K562 (cell line): ENCODE measurements around the gene INHA. TPM values are rescaled to one million over a fixed set of nuclear protein-coding genes. Genes with fewer than 3 reads are reported as not detected.

Experiments used
- CBX3 ChIP-seq, 2 experiments: IDR thresholded peaks; 1 replicate in 1 of 2; 2 replicates in 1 of 2; pipeline ENCODE4 v1.6.1; 2012; ENCODE audit warnings: inconsistent platforms in 2 of 2, low read length in 2 of 2, borderline replicate concordance in 1 of 2, control low read depth in 1 of 2
- DDX20 ChIP-seq: fragments of 450-650 bp; IDR thresholded peaks from 2 replicates; pipeline ENCODE4 v1.6.1; 2016; ENCODE audit warnings: missing genetic modification characterization, low read depth, mild to moderate bottlenecking, missing compliant biosample characterization, moderate library complexity
- EP400 ChIP-seq: fragments of 450-650 bp; IDR thresholded peaks from 2 replicates; pipeline ENCODE4 v1.6.1; 2017; ENCODE audit warnings: antibody characterized with exemption, mild to moderate bottlenecking, moderate library complexity
- FOXA3 ChIP-seq, 2 experiments: fragments of 450-650 bp in 1 of 2; sonication (generic) in 1 of 2; formaldehyde crosslinking; IDR thresholded peaks in 1 of 2; conservative IDR thresholded peaks in 1 of 2; 2 replicates each; pipeline versions ENCODE4 v1.4.0 to v1.8.0; 2020 to 2022; ENCODE audit warnings: mild to moderate bottlenecking in 2 of 2, missing genetic modification reagents in 1 of 2
- MEF2A ChIP-seq: IDR thresholded peaks from 2 replicates; pipeline ENCODE4 v1.6.1; 2011; ENCODE audit warnings: low read depth, mild to moderate bottlenecking, low read length, moderate library complexity; ENCODE audit not compliant: control insufficient read depth
- NEUROD1 ChIP-seq: fragments of 150-350 bp; IDR thresholded peaks from 2 replicates; pipeline ENCODE4 v1.6.1; 2014; ENCODE audit warnings: borderline replicate concordance, low read length, low read depth; ENCODE audit not compliant: partially characterized antibody
- PPARD ChIP-seq: fragments of 250-450 bp; sonication (Bioruptor Pico); IDR thresholded peaks from 2 replicates; pipeline ENCODE4 v1.8.0; 2022; ENCODE audit warnings: inconsistent platforms, mild to moderate bottlenecking, moderate library complexity
- SAP30 ChIP-seq: fragments of 200-600 bp; sonication (generic); IDR thresholded peaks from 2 replicates; pipeline ENCODE4 v1.6.1; 2012; ENCODE audit warnings: borderline replicate concordance, low read depth, mild to moderate bottlenecking, moderate library complexity, low read length, control low read depth, inconsistent platforms; ENCODE audit not compliant: insufficient read depth, poor library complexity, severe bottlenecking
- ZFP1 ChIP-seq: fragments of 450-650 bp; formaldehyde crosslinking; IDR thresholded peaks from 2 replicates; pipeline ENCODE4 v1.4.0; 2020; ENCODE audit warnings: mild to moderate bottlenecking, mixed read lengths
- polyA plus RNA-seq, 8 experiments: library from polyadenylated mRNA; depleted of rRNA in 4 of 8; stranded (reverse) in 5 of 8; unstranded in 3 of 8; fragments of >200 nt; fragmentation: Nextera tagmentation in 2 of 8; fragmentation: Illumina TruSeq in 1 of 8; extraction: Ambion mirVana in 2 of 8; extraction: Trizol in 1 of 8; gene quantifications; 2 replicates each; pipeline versions ENCODE4 v1.2.1 to v1.2.3, GENCODE V29; 2011 to 2014; ENCODE audit warnings: inconsistent platforms in 1 of 8, missing spikeins in 1 of 8
- total RNA-seq, 7 experiments: library from RNA; depleted of rRNA in 6 of 7; stranded (reverse); fragments of >200 nt in 6 of 7; fragmentation: Illumina TruSeq in 2 of 7; extraction: Trizol in 2 of 7; gene quantifications; 2 replicates each; pipeline versions ENCODE4 v1.2.1 to v1.2.3, GENCODE V29; 2011 to 2021; ENCODE audit warnings: low replicate concordance in 1 of 7
- TF ChIP-seq, protein P1 (sequence below): fragments of 450-650 bp; IDR thresholded peaks from 2 replicates; pipeline ENCODE4 v1.6.1; 2017; ENCODE audit warnings: antibody characterized with exemption, mild to moderate bottlenecking
- TF ChIP-seq, protein P2 (sequence below), 2 experiments: fragments of 150-350 bp in 1 of 2; IDR thresholded peaks; 2 replicates each; pipeline ENCODE4 v1.6.1; 2012 to 2016; ENCODE audit warnings: low read depth in 2 of 2, low read length in 2 of 2, mild to moderate bottlenecking in 1 of 2, moderate library complexity in 1 of 2
- TF ChIP-seq, protein P3 (sequence below): fragments of 250-450 bp; sonication (Bioruptor Pico); IDR thresholded peaks from 2 replicates; pipeline ENCODE4 v1.5.0; 2022; ENCODE audit warnings: mild to moderate bottlenecking
- TF ChIP-seq, protein P4 (sequence below): fragments of 450-650 bp; formaldehyde crosslinking; IDR thresholded peaks from 2 replicates; pipeline ENCODE4 v1.4.0; 2020; ENCODE audit warnings: mild to moderate bottlenecking

The INHA gene
- total and polyA plus RNA-seq, 9 of the 15 experiments (the other 6 are each of a cell fraction or from before 2014, with no cell fraction given), result 0.07 to 1.9 (median 0.40) TPM

DNA sequence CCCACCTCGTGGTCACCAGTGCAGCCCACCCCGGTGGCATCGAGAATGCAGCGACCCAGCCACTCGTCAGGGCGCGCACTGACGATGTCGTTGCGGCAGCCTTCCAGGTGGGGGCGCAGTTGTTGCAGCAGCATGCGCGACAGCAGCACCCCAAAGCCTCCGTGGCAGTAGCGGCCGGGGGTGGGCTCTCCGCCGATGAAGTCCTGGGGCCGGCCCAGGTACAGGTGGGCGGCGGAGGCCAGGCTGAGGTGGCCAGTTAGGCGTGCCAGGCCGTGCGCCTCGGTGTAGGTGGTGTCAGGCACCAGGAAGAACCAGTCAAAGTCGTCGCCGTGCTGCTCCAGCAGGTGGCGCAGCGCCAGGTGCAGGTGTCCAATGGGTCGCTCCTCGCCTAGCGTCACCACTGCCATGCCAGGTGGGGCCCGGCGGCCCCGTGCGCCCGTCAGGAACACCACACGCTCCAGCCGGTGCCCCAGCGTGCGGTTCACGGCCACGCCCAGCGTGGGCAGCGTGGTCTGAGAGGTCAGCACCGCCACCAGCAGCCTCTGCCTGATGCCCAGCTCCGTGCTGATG, 30.4 kb upstream of the INHA start (continued):
- TF ChIP-seq, protein P1, sequence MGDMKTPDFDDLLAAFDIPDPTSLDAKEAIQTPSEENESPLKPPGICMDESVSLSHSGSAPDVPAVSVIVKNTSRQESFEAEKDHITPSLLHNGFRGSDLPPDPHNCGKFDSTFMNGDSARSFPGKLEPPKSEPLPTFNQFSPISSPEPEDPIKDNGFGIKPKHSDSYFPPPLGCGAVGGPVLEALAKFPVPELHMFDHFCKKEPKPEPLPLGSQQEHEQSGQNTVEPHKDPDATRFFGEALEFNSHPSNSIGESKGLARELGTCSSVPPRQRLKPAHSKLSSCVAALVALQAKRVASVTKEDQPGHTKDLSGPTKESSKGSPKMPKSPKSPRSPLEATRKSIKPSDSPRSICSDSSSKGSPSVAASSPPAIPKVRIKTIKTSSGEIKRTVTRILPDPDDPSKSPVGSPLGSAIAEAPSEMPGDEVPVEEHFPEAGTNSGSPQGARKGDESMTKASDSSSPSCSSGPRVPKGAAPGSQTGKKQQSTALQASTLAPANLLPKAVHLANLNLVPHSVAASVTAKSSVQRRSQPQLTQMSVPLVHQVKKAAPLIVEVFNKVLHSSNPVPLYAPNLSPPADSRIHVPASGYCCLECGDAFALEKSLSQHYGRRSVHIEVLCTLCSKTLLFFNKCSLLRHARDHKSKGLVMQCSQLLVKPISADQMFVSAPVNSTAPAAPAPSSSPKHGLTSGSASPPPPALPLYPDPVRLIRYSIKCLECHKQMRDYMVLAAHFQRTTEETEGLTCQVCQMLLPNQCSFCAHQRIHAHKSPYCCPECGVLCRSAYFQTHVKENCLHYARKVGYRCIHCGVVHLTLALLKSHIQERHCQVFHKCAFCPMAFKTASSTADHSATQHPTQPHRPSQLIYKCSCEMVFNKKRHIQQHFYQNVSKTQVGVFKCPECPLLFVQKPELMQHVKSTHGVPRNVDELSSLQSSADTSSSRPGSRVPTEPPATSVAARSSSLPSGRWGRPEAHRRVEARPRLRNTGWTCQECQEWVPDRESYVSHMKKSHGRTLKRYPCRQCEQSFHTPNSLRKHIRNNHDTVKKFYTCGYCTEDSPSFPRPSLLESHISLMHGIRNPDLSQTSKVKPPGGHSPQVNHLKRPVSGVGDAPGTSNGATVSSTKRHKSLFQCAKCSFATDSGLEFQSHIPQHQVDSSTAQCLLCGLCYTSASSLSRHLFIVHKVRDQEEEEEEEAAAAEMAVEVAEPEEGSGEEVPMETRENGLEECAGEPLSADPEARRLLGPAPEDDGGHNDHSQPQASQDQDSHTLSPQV, result peak; percentile 88
- TF ChIP-seq DDX20 (no peak), PPARD (no peak), NEUROD1 (no peak), MEF2A (no peak), CBX3 (IDR thresholded peaks at IDR 0.05; ENCODE audit: borderline replicate concordance in 1 of 2, low read length in 2 of 2) (peak in 1 of 2 experiments; percentile 63; a peak in 2 of 3 replicates), FOXA3 (CRISPR knock-in tag; conservative IDR thresholded peaks at IDR 0.05 in 1 of 2, IDR thresholded peaks at IDR 0.05 in 1 of 2) (no peak), ZFP1 (no peak), SAP30 (peak; percentile 34), EP400 (peak; percentile 78)
- TF ChIP-seq, protein P2, sequence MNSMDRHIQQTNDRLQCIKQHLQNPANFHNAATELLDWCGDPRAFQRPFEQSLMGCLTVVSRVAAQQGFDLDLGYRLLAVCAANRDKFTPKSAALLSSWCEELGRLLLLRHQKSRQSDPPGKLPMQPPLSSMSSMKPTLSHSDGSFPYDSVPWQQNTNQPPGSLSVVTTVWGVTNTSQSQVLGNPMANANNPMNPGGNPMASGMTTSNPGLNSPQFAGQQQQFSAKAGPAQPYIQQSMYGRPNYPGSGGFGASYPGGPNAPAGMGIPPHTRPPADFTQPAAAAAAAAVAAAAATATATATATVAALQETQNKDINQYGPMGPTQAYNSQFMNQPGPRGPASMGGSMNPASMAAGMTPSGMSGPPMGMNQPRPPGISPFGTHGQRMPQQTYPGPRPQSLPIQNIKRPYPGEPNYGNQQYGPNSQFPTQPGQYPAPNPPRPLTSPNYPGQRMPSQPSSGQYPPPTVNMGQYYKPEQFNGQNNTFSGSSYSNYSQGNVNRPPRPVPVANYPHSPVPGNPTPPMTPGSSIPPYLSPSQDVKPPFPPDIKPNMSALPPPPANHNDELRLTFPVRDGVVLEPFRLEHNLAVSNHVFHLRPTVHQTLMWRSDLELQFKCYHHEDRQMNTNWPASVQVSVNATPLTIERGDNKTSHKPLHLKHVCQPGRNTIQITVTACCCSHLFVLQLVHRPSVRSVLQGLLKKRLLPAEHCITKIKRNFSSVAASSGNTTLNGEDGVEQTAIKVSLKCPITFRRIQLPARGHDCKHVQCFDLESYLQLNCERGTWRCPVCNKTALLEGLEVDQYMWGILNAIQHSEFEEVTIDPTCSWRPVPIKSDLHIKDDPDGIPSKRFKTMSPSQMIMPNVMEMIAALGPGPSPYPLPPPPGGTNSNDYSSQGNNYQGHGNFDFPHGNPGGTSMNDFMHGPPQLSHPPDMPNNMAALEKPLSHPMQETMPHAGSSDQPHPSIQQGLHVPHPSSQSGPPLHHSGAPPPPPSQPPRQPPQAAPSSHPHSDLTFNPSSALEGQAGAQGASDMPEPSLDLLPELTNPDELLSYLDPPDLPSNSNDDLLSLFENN (IDR thresholded peaks at IDR 0.05; ENCODE audit: low read depth in 2 of 2, low read length in 2 of 2), result no peak
- TF ChIP-seq, protein P3, sequence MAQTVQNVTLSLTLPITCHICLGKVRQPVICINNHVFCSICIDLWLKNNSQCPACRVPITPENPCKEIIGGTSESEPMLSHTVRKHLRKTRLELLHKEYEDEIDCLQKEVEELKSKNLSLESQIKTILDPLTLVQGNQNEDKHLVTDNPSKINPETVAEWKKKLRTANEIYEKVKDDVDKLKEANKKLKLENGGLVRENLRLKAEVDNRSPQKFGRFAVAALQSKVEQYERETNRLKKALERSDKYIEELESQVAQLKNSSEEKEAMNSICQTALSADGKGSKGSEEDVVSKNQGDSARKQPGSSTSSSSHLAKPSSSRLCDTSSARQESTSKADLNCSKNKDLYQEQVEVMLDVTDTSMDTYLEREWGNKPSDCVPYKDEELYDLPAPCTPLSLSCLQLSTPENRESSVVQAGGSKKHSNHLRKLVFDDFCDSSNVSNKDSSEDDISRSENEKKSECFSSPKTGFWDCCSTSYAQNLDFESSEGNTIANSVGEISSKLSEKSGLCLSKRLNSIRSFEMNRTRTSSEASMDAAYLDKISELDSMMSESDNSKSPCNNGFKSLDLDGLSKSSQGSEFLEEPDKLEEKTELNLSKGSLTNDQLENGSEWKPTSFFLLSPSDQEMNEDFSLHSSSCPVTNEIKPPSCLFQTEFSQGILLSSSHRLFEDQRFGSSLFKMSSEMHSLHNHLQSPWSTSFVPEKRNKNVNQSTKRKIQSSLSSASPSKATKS (CRISPR knock-in tag), result no peak
- TF ChIP-seq, protein P4, sequence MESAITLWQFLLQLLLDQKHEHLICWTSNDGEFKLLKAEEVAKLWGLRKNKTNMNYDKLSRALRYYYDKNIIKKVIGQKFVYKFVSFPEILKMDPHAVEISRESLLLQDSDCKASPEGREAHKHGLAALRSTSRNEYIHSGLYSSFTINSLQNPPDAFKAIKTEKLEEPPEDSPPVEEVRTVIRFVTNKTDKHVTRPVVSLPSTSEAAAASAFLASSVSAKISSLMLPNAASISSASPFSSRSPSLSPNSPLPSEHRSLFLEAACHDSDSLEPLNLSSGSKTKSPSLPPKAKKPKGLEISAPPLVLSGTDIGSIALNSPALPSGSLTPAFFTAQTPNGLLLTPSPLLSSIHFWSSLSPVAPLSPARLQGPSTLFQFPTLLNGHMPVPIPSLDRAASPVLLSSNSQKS (CRISPR knock-in tag), result no peak
